ENCODE results near the gene RAMP3. TPM values are rescaled to one million over a fixed set of nuclear protein-coding genes. Genes with fewer than 3 reads are reported as not detected.

Gene RAMP3
- total and polyA plus RNA-seq, 9 of the 15 experiments (the other 6 are each of a cell fraction or from before 2014, with no cell fraction given): not detected

- 0% methylated on average over 2 of the region's 2 CpGs for whole genome bisulfite sequencing (ENCODE audit: insufficient coverage, low coverage, missing lambda C conversion rate)
- no peak for FAIRE-seq
- in situ Hi-C loops (cut with MboI) (loop anchor here (25.0 kb wide), 1 partner anchor 699 kb away; the partner anchor contains the start of gene CCDC201), intact Hi-C loops (cut with micrococcal nuclease) (no loop called here)
- H2AFZ ChIP-seq (ENCODE audit: low read depth, low read length): no peak overlapping the region
- H3K4me1 ChIP-seq (replicated peaks in 1 of 2; ENCODE audit: control insufficient read depth in 2 of 2, insufficient read depth in 2 of 2, low read length in 2 of 2): peaks cover 0 to under 1% of the 10 kb centered on the region in 2 experiments; a peak in 1 of 5 replicates
- no peaks in the 10 kb centered on the region for H4K20me1 ChIP-seq (replicated peaks; ENCODE audit: control insufficient read depth, insufficient read depth, low read length)
- ChIA-PET POLR2A (interaction anchor here (0.6 to 0.8 kb wide), 2 partner anchors 129 to 714 kb away, joined by 3 read pairs; no protein-coding TSS in a partner anchor), CTCF (ENCODE audit: low intra/inter-chr PET ratio) (no interaction called here)
- no peaks in the 10 kb centered on the region for H3K9me1 ChIP-seq (ENCODE audit: control insufficient read depth, insufficient read depth, low read length)
- H3K4me3 ChIP-seq: no peak overlapping the region
- H3K27me3 ChIP-seq (ENCODE audit: control insufficient read depth in 2 of 2, insufficient read depth in 2 of 2, low read length in 2 of 2): peaks cover 22 to 57% of the 10 kb centered on the region in 2 experiments
- no peak overlapping the region for H3K4me2 ChIP-seq (ENCODE audit: insufficient read depth, low read length)
- BruUV-seq (replicated peaks): no TSS peak
- no peak for TF ChIP-seq ZBTB43 (CRISPR knock-in tag; IDR thresholded peaks at IDR 0.05)
- no peak for TF ChIP-seq CGGBP1 (CRISPR knock-in tag; IDR thresholded peaks at IDR 0.05)
- no peak for TF ChIP-seq CAMTA2 (CRISPR knock-in tag; conservative IDR thresholded peaks at IDR 0.05)
- no peak for TF ChIP-seq ZC3H11A (IDR thresholded peaks at IDR 0.05; ENCODE audit: low read depth, low read length)
- TF ChIP-seq, protein P1, sequence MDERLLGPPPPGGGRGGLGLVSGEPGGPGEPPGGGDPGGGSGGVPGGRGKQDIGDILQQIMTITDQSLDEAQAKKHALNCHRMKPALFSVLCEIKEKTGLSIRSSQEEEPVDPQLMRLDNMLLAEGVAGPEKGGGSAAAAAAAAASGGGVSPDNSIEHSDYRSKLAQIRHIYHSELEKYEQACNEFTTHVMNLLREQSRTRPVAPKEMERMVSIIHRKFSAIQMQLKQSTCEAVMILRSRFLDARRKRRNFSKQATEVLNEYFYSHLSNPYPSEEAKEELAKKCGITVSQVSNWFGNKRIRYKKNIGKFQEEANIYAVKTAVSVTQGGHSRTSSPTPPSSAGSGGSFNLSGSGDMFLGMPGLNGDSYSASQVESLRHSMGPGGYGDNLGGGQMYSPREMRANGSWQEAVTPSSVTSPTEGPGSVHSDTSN (CRISPR knock-in tag; IDR thresholded peaks at IDR 0.05; ENCODE audit: low read depth): no peak
- TF ChIP-seq, protein P1 (tag; conservative IDR thresholded peaks at IDR 0.05; ENCODE audit: low read depth): no peak
- no peak for DNase-seq (ENCODE audit: extremely low read depth in 1 of 4, low spot score in 3 of 4)
- no peaks in the 10 kb centered on the region for H3K79me2 ChIP-seq (ENCODE audit: control insufficient read depth, insufficient read depth, low read length)
- no peaks in the 10 kb centered on the region for H3K9me3 ChIP-seq (replicated peaks; ENCODE audit: control insufficient read depth, insufficient read depth, low read depth, low read length)
- no peak for ATAC-seq
- no peak overlapping the region for H3K27ac ChIP-seq (ENCODE audit: extremely low read depth, low read depth, low read length)
- H3K9ac ChIP-seq (ENCODE audit: insufficient read depth in 1 of 2, low read depth in 2 of 2, low read length in 2 of 2): no peak overlapping the region
- H3K36me3 ChIP-seq (ENCODE audit: control insufficient read depth, insufficient read depth, low read length): no peaks in the 10 kb centered on the region
Measured at GRCh38 chr7:45162943-45163691, 5.5 kb downstream of the RAMP3 start.
